GM23248 (cell line): ENCODE measurements around the gene CLEC16A. TPM values are rescaled to one million over a fixed set of nuclear protein-coding genes. Genes with fewer than 3 reads are reported as not detected.
A peak's percentile ranks its signal among the peaks of the same experiment; 100 is the strongest.

ENCODE experiments used
- DNase-seq: peaks from one replicate; pipeline ENCODE4 v3.0.0-alpha.2; 2015
- H2AFZ ChIP-seq: fragments of 200-600 bp; sonication (generic); 2 replicates; pipeline ENCODE4 v1.6.1; 2016; ENCODE audit warnings: antibody characterized with exemption
- H3F3A ChIP-seq: fragments of 200-600 bp; sonication (generic); 2 replicates; pipeline ENCODE4 v1.6.1; 2016; ENCODE audit warnings: mild to moderate bottlenecking, antibody characterized with exemption, mixed run types; ENCODE audit not compliant: insufficient read depth
- H3K27ac ChIP-seq: fragments of 200-600 bp; sonication (generic); 2 replicates; pipeline ENCODE4 v1.5.1; 2016; ENCODE audit warnings: mild to moderate bottlenecking
- H3K27me3 ChIP-seq: fragments of 200-600 bp; sonication (generic); replicated peaks from 2 replicates; pipeline ENCODE4 v1.6.1; 2016; ENCODE audit warnings: mild to moderate bottlenecking; ENCODE audit not compliant: insufficient read depth
- H3K36me3 ChIP-seq: fragments of 200-600 bp; sonication (generic); 2 replicates; pipeline ENCODE4 v1.6.1; 2016; ENCODE audit warnings: low read depth, mild to moderate bottlenecking
- H3K4me1 ChIP-seq: fragments of 200-600 bp; sonication (generic); 2 replicates; pipeline ENCODE4 v1.6.1; 2016; ENCODE audit warnings: mild to moderate bottlenecking; ENCODE audit not compliant: insufficient read depth
- H3K4me2 ChIP-seq: fragments of 200-600 bp; sonication (generic); one replicate; pipeline ENCODE4 v1.6.1; 2016; ENCODE audit warnings: mild to moderate bottlenecking; ENCODE audit not compliant: unreplicated experiment
- H3K4me3 ChIP-seq: fragments of 200-600 bp; sonication (generic); 2 replicates; pipeline ENCODE4 v1.5.1; 2016; ENCODE audit warnings: mild to moderate bottlenecking
- H3K79me2 ChIP-seq: fragments of 200-600 bp; sonication (generic); 2 replicates; pipeline ENCODE4 v1.6.1; 2016; ENCODE audit warnings: mild to moderate bottlenecking; ENCODE audit not compliant: insufficient read depth
- H3K9ac ChIP-seq: fragments of 200-600 bp; sonication (generic); 2 replicates; pipeline ENCODE4 v1.6.1; 2016; ENCODE audit warnings: mild to moderate bottlenecking
- H3K9me2 ChIP-seq: fragments of 200-600 bp; sonication (generic); 2 replicates; pipeline ENCODE4 v1.6.1; 2016; ENCODE audit warnings: mixed run types, mild to moderate bottlenecking, moderate library complexity; ENCODE audit not compliant: insufficient read depth
- H3K9me3 ChIP-seq: fragments of 200-600 bp; sonication (generic); one replicate; pipeline ENCODE4 v1.6.1; 2017; ENCODE audit warnings: low read depth
- H4K20me1 ChIP-seq: fragments of 200-600 bp; sonication (generic); 2 replicates; pipeline ENCODE4 v1.6.0; 2016; ENCODE audit not compliant: insufficient read depth
- EZH2 ChIP-seq: fragments of 200-600 bp; sonication (generic); IDR thresholded peaks from 2 replicates; pipeline ENCODE4 v1.6.1; 2018; ENCODE audit warnings: antibody characterized with exemption, mild to moderate bottlenecking; ENCODE audit not compliant: insufficient read depth, poor library complexity, severe bottlenecking
- EZH2phosphoT487 ChIP-seq: fragments of 200-600 bp; sonication (generic); IDR thresholded peaks from 2 replicates; pipeline ENCODE4 v1.6.1; 2018; ENCODE audit warnings: antibody characterized with exemption, moderate library complexity, mild to moderate bottlenecking, low read depth; ENCODE audit not compliant: insufficient read depth
- WGBS, 2 experiments: methylation state at CpG; one replicate each; pipeline ENCODE4 v1.1.6; 2015 to 2017; ENCODE audit warnings: low lambda C conversion rate in 2 of 2, low coverage in 1 of 2; ENCODE audit errors: missing lambda C conversion rate in 2 of 2; 5-methylcytosine and 5-hydroxymethylcytosine counted together
- in situ Hi-C: fragments of 300-500 bp; cut with MboI; formaldehyde crosslinking; loops from 2 replicates; pipeline ENCODE4 v1.15.0; 2020
- polyA plus RNA-seq: library from polyadenylated mRNA; unstranded; fragments of >200 nt; fragmentation: Nextera tagmentation; extraction: Ambion mirVana; gene quantifications from 2 replicates; pipeline ENCODE4 v1.2.1, GENCODE V29; 2016
- total RNA-seq: library from RNA; depleted of rRNA; stranded (reverse); fragments of >200 nt; shearing (Covaris generic); gene quantifications from 2 replicates; pipeline ENCODE4 v1.2.3, GENCODE V29; 2014

Gene CLEC16A
- total and polyA plus RNA-seq, 2 experiments from 2014 or later = 13.2 to 21.4 TPM

DNA sequence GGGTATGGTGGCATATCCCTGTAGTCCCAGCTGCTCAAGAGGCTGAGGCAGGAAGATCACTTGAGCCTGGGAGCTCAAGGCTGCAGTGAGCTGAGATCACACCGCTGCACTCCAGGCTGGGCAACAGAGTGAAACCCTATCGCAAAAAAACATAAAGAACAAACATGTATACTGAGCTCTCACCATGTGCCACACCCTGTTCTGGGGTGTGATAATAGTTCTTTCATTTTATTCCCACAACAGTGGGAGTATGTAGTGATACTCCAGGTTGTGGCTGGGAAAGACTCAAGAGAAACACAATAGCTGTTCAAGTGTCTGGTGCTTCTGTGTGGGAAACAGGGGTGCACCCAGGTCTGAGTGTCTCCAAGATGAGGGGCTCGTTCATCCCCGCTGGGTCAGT lies 221.0 kb downstream of the CLEC16A start:
- Histone ChIP-seq H4K20me1 (no peaks in the 10 kb centered on the region), H3K36me3 (no peaks in the 10 kb centered on the region), H3K9me2 (no peaks in the 10 kb centered on the region), H3K27me3 (no peaks in the 10 kb centered on the region), H3K9ac (no peak overlapping the region), H3K4me3 (no peak overlapping the region), H3K4me2 (no peak overlapping the region), H3K9me3 (no peaks in the 10 kb centered on the region), H2AFZ (no peak overlapping the region), H3K4me1 (peaks cover 17% of the 10 kb centered on the region), H3K79me2 (no peaks in the 10 kb centered on the region), H3F3A (no peaks in the 10 kb centered on the region), H3K27ac (no peak overlapping the region)
- TF ChIP-seq EZH2phosphoT487 (no peak), EZH2 (no peak)
- 97 to 100% methylated on average over 4 of the region's 4 CpGs for WGBS, 2 experiments
- no peak for DNase-seq
- in situ Hi-C loops = no loop called here

DNA sequence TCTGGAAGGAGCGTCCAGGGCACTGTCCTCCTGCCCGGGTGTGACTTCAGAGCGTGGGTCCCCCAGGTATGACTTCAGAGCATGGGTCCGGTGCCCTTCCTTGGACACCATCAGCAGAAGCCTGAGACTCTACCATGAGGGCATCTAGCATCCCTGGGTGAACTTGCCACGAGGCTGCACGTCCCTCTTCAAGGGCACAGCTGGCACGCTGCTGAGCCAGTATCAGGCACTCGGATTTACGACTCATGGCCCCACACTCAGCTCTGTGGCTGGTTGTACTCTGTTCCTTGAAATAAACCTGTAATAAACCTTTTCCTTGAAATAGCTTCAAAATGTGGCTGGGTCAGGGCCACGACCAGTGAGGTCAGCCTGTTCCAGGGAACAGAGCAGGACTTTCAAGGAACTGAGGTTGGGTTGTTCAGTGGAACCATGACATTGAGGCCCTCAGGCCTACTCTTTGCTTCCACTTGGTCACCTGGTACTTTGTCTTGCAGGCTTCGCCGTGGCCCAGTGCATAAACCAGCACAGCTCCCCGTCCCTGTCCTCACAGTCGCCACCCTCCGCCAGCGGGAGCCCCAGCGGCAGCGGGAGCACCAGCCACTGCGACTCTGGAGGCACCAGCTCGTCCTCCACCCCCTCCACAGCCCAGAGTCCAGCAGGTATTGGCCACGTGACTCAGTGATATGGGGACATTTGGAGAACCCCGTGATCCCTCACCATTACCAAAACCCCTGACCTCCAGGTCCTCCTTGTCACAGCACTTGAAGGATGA lies 221.7 kb downstream of the CLEC16A start:
- Histone ChIP-seq H4K20me1 (no peaks in the 10 kb centered on the region), H3K79me2 (no peaks in the 10 kb centered on the region), H3K9me2 (no peaks in the 10 kb centered on the region), H3K36me3 (no peaks in the 10 kb centered on the region), H3K27me3 (no peaks in the 10 kb centered on the region), H3K9ac (no peak overlapping the region), H3K27ac (no peak overlapping the region), H3F3A (no peaks in the 10 kb centered on the region), H3K4me2 (no peak overlapping the region), H3K9me3 (no peaks in the 10 kb centered on the region), H2AFZ (no peak overlapping the region), H3K4me3 (no peak overlapping the region), H3K4me1 (peaks cover 14% of the 10 kb centered on the region)
- in situ Hi-C loops = no loop called here
- WGBS, 2 experiments = 94 to 97% methylated on average over 22 of the region's 22 CpGs
- no peak for DNase-seq
- no peak for TF ChIP-seq EZH2phosphoT487
- no peak for TF ChIP-seq EZH2

DNA sequence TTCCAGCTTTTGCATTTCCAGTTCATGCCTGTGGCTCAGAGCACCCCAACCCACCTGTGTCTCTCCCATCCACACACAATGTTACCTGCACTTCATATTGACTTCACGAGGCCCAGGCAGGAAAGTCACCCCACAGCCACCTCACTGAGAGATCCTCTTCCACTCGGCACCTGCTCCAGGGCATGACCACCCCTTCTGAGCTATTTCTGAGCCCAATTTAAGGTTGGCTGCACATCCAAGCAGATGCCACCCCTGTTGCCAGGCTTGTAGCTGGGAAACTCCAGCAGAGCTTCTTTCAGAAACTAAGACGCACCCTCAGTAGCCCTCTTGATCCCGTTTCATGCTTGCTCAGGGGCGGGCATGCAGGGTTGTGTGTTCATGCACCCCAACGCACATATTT lies 223.2 kb downstream of the CLEC16A start:
- H3K79me2 ChIP-seq = no peaks in the 10 kb centered on the region
- H3K27me3 ChIP-seq = no peaks in the 10 kb centered on the region
- H3K9ac ChIP-seq = no peak overlapping the region
- H3K27ac ChIP-seq = no peak overlapping the region
- 98 to 99% methylated on average over 6 of the region's 6 CpGs for WGBS, 2 experiments
- H2AFZ ChIP-seq = no peak overlapping the region
- in situ Hi-C loops = no loop called here
- H3K4me1 ChIP-seq = no peaks in the 10 kb centered on the region
- TF ChIP-seq EZH2 = no peak
- no peak for TF ChIP-seq EZH2phosphoT487
- no peaks in the 10 kb centered on the region for H4K20me1 ChIP-seq
- H3F3A ChIP-seq = no peaks in the 10 kb centered on the region
- H3K36me3 ChIP-seq = no peaks in the 10 kb centered on the region
- H3K4me2 ChIP-seq = no peak overlapping the region
- H3K9me2 ChIP-seq = no peaks in the 10 kb centered on the region
- H3K9me3 ChIP-seq = no peaks in the 10 kb centered on the region
- DNase-seq = no peak
- H3K4me3 ChIP-seq = no peak overlapping the region

DNA sequence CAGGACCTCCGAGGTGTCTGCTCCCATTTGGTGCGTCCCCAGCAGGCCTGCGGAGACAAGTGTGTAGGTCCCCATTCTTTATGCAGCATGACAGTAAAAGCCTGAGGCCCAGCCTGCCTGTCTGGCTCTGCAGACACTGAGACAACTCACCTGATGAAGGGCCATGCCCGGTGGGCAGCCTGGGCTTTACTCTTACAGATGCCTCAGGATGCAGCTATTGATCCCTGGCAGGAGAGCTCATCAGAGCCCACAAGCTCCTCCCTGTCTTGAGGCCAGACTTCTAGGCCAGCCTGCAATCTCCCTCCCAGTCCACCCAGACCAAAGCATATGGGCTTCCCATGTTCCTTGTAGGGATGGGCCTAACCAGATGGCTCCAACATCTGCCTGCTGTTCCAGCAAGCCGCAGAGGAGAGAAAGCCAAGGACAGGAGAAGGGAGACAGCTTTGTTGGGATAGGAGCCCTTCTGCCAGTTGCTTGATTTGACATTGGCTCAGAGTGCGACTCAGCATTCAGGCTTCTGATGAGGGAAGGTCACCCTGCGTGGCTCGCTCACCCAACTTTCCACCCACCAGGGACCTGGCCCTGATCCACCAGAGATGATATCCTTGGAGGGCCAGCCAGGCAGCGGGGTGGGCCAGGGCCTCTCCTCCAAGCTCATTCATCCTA lies 224.2 kb downstream of the CLEC16A start:
- TF ChIP-seq EZH2phosphoT487 (no peak), EZH2 (no peak)
- DNase-seq = peak; percentile 12
- Histone ChIP-seq H3K27ac (no peak overlapping the region), H4K20me1 (no peaks in the 10 kb centered on the region), H3K9me2 (no peaks in the 10 kb centered on the region), H3K79me2 (no peaks in the 10 kb centered on the region), H3K9ac (no peak overlapping the region), H3K36me3 (no peaks in the 10 kb centered on the region), H2AFZ (no peak overlapping the region), H3F3A (no peaks in the 10 kb centered on the region), H3K9me3 (no peaks in the 10 kb centered on the region), H3K4me1 (no peaks in the 10 kb centered on the region), H3K27me3 (no peaks in the 10 kb centered on the region), H3K4me2 (no peak overlapping the region), H3K4me3 (no peak overlapping the region)
- in situ Hi-C loops = no loop called here
- 61 to 68% methylated on average over 9 of the region's 9 CpGs for WGBS, 2 experiments
